KG1 (cell line): ENCODE data around the gene PRDM16.
"Not testable (repeated sequence)": the region's sequence is repeated elsewhere in the genome, so short reads cannot be mapped to it uniquely, and the experiment has no call there.

Source experiments
- DNase-seq: peaks from one replicate; lab custom pipeline; 2025; lab: John Stamatoyannopoulos, UW

The PRDM16 gene

DNA sequence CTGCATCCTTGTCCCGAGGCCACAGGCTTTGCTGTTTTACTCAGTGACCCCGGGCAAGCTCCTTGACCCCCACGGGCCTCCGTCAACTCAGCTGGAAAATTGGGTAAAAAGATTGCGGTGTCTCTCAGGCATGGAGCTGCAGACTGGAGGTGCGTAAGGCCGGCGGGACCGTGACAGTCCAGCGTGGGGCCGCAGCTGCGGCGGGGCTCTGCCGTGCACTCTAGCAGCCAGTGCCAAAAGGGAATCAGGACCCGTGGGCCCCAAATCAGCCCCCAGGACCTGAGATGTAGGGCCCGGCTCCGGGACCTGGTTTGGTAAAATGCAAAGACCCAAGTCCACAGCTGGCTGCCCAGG lies 158.3 kb downstream of the PRDM16 start:
- DNase-seq = no peak

DNA sequence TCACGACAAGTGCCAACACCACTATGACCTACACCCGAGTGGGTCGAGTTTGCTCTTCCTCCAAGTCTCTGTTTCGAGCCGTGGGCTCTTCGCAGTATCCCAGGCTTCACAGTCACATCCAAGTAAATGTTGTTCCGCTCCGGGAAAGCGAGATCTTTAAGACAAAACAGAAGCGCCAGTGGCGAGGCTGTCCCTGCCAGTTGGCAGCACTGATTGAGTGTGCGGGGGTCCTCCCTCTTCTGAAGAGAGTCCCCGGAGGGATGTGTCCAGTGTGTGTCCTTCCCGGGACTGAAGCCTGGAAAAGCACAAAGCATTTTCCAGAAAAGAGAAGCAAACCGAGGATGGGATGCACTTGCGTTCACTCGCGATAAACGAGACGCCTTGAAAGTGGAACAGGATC lies 158.9 kb downstream of the PRDM16 start:
- no peak for DNase-seq

DNA sequence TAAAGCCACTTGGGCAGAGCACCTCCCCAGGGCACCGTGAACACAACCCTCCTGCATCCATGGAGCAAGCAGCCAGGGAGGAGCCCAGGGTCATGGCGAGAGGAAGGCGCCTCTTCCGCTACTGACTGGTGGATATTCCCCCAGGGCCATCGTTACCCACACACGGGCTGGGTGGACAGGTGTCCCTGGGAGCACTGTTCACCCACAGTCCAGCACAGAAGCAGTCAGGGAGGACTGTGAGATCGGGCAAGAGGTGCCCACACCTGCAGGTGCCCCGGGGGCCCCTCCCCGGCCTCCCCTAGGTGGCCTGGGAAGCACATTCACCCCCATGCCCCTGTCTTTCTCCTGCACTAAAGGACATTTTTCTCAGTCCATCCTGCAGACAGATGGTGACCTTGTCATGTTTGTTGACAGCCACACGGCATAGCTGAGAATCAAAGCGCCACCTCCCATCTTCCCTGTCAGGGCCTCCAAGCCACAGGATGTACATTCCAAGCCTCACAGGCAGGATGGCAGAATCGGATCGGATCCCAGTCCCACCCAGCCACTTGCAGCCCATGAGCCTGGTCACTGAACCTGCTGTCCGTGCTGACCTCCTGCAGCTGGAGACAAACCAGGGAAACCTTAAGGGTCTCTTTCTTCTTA lies 160.2 kb downstream of the PRDM16 start:
- DNase-seq = no peak

DNA sequence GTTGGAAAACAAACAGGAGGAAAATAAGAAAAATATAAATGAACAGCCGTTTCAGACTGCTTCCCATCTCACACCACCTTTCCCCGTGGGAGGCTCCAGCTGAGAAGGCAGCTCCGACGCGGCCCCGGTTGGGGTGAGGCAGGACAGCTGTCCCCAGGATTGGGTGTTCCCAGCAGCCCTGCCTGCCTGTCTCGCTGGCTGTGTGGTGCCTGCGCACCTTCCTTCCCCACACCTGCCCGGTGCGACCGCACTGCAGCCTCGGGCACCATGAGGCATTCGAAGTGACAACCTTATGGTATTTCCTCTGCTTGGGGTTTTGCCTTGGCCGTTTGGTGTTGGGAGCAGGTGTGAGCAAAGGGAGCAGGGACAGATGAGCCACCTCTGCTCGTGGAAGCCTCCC lies 161.6 kb downstream of the PRDM16 start:
- DNase-seq = no peak

DNA sequence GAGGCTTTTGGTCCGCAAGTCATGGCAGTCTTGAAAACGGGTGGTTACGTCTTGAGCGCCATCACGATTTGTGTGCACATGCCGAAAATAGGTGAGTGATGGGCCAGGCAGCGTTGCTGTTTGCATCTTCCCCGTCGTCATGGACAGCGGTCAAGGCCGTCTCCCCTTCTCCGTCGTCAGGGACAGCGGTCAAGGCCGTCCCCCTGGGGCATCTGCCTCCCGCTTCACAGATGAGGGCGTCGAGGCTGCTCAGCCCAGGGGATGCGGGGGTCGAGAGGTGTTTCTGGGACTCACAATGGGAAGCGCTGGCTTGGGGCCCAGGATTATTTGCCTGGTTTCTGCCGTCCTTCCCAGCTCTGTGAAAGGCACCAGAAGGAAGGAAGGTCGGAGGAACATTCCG lies 162.2 kb downstream of the PRDM16 start:
- no peak for DNase-seq

DNA sequence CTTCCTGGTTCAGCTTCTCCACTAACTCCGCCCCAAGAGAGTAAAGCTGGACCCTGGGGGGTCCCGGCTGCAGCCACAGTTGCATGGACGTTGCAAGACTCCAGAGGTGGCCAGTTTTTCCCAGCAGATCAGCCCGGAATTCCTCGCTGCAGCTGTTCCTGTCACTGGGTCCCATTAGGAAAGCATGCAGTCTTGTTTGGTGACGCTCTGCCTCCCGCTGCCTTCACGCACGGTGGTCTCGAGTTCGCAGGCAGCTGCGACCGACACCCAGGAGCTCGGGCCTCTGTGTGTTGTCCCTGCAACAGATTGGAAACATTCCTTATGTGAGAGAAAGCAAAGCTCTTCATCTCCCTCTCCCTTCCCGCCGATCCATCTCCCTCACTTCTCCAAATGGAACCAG lies 162.8 kb downstream of the PRDM16 start:
- DNase-seq = no peak

DNA sequence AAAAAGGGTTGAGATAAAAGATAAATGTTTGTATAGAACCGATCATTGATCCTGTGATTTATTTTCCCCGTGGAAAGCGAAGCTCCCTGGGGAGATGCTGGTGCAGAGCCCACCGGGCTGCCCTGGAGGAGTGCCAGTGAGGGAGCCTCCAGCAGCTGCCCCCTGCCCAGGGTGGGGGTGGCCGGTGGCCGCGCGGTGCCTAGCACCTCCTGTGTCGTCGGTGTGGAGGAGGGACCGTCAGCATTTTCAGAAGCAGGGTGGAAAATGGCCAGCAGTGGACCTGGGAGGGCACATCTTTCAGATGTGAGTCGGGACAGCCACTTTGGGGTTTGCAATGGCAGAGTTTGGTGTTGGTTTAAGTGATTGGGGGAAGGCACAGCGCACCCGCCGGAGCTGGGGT lies 164.0 kb downstream of the PRDM16 start:
- DNase-seq = no peak

DNA sequence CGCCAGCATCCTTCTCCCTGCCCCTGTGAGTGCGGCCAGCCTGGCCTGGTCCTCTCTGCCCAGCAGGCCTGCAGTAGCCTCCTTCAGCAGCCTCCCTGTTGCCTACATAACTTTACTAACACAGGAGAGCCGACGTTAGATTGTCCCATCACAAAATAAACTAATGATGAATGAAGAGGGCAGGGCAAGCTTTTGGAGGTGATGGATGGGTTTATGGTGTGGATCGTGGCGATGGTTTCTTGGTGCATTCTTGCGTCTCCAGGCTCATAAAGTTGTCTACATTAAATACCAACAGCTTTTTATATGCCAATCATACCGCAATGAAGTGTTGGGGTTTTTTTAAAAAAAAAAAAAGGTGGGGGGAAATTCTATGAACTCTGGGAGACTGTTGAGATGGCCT lies 164.5 kb downstream of the PRDM16 start:
- DNase-seq = no peak

DNA sequence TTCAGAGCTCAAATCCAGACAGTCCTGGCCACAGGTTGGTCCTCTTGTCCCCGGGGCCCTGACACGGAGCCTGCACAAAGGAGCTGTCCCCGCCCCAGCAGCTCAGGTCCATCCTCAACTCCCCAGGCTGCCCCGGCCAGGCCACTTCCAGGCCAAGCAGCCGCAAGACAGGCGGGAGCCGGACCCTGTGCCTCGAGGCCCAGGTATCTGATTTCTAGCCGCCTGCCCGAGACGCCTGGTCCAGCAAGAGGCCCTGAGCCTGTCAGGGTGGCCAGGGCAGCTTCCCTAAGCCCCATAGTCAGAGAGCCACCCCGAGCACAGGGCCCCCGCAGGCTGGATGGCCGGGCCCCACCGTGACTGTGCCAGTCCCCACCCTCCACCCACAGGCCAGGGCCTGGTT lies 165.3 kb downstream of the PRDM16 start:
- no peak for DNase-seq

DNA sequence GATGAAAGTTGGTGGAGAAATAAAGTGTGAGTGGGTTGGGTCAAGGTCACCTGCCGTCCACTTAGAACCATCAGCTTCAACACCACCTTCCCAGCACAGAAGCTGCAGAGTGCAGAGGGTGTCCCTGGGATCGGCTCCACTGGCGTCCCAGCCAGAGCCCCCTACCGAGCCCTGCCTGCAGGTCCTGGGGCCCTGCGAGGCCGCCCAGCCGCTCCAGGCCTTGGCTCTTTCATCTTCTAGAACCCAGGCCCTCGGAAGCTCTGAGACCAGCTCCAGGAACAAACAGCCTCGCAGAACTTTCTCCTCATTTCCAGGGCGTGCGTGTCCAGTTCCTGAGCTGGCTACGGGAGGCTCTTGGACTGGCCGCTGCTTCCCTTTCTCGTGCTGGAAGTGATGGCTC lies 166.0 kb downstream of the PRDM16 start:
- DNase-seq = no peak

DNA sequence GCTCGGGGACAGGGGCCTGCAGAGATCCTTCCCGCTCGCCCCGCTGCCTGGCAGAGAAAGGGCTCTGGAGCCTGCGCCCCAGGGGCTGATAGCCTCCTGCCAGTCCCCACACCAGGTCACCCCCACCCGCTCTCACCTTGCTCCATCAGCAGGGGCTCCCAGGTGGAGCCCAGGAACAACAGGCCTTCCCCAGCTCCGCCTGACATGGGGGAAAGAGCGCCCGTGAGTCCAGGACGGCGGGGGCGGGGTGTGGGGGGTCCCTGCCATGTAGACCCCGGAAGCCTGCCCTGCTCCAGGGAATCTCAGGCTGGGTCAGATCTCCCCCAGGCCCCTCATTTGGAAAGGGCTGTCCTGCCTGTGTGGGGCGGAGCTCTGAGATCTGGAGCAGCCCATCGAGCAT lies 166.5 kb downstream of the PRDM16 start:
- DNase-seq = no peak

DNA sequence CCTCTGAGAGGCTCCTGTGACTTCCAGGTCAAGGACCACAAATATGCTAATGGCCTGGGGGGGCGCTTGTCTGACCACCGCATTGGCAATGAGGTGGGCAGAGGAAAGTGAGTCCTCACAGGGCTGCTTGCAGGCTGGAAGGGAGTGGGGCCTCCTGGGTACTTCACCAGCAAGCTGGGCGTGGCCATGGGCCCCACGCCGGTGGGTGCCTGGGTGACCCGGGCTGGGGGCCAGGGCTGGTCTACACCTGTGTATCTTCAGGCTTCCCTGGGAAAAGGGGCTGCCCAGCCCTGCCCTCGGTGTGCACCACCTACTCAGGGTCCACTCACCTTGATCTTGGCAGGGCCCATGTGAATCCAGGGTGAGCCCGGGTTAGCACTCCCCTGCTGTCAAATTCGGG lies 167.4 kb downstream of the PRDM16 start:
- no peak for DNase-seq

DNA sequence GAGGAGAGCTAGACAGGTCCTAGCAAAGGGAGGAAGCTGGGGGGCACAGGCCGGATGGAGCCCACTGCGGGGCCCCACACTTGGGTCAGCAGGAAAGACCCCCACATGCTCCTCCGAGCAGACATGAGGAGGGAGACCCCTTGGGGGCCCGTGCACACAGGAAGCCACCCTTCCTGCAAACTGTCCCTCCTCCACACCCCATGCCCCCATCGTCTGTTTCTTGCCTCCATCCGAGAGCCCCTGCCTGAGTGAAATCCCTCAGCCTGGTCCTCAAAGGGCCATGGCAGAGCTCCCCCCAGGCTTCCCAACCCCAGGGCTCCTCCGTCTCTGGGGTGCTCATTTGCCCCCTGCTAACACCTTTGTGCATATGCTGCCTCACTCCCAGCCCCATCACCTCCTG lies 168.0 kb downstream of the PRDM16 start:
- no peak for DNase-seq

DNA sequence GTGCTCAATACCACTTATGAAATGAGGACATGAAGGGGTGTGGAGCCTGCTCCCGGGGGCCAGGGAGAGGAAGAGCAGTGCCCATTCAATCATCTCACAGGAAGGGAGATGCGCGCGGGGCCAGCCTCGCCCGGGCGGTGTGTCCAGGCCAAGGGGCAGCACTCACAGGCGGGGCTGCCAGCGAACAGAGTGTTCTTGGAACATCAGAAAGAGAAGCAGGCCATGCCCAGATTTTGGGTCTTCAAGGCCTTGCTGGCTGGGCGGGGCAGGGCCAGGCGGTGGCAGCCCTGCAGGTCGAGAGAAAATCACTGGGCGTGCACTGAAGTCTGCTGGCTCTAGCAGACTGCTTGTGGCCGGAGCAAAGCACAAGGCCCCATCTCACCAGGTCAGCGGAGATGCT lies 168.6 kb downstream of the PRDM16 start:
- DNase-seq = no peak

DNA sequence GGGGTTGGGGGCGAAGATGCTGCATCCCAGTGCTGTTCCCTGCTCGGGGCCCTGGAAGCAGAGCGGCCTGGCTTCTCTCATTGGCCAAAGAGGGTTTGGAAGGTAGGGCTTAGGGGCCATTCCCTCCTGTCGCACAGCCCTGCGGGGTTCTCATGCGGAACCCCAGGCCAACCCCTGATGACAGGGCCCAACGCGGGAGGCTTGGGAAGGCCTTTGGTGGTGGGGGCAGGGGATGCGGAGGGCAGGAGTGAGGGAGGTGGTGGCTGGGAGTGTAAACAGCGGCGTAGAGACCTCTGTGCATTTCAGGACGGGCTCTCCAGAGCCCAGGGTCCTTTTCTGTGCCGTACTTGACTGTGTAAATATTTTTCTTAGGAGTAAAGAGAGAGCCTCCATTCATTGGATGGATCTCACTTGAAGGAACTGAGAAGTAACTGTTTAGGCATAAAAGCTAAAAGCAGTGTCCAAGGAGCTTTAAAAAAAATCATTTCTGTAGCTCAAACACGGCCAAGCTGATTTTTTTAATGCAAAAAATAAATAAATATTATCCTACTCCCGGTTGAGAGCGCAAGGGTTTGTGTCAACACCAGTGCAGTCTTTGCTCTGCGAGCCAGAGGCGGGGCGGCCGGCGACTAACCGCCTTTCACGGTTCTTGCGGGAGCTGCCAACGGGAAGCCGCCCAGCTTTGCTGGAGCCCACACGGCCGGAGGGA lies 169.1 kb downstream of the PRDM16 start:
- no peak for DNase-seq

DNA sequence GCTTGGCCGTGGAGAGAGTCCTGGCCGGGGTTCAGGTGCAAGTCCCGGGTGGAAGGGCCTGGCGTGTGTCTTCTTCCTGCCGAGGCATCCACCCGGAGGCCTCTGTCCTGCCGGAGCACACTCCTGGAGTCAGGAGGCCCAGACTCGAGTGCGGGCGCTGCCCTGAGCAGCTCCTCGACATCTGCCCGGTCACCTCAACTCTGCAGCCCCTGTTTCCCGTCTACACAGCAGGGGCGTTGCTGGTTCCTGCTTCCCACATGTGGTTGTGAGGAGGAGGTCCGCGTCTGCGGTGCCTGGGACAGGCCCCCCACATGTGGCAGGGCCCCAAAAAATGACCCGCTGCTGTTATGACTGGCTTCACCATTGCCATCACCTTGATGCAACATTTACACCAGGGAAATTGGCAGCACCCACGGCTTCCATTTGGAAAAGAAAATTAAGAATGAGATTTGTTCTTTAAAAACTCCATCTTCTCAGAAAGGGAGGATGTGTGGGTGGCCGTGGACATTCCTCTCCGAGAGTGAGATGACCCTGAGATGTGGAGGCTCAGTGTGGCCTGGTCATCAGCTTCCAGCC lies 169.8 kb downstream of the PRDM16 start:
- DNase-seq = no peak

DNA sequence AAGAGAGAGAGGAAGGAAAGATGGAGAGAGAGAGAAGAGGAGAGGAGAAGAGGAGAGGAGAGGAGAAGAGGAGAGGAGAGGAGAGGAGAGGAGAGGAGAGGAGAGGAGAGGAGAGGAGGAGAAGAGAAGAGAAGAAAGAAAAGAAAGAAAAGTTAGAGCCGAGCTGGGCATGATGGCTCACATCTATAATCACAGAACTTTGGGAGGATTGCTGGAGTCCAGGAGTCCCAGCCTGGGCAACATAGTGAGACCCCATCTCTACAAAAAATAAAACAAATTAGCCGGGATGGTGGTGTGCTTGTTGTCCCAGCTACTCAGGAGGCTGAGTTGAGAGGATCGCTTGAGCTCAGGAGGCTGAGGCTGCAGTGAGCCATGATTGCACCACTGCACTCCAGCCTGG lies 171.0 kb downstream of the PRDM16 start:
- DNase-seq = not testable (repeated sequence)

DNA sequence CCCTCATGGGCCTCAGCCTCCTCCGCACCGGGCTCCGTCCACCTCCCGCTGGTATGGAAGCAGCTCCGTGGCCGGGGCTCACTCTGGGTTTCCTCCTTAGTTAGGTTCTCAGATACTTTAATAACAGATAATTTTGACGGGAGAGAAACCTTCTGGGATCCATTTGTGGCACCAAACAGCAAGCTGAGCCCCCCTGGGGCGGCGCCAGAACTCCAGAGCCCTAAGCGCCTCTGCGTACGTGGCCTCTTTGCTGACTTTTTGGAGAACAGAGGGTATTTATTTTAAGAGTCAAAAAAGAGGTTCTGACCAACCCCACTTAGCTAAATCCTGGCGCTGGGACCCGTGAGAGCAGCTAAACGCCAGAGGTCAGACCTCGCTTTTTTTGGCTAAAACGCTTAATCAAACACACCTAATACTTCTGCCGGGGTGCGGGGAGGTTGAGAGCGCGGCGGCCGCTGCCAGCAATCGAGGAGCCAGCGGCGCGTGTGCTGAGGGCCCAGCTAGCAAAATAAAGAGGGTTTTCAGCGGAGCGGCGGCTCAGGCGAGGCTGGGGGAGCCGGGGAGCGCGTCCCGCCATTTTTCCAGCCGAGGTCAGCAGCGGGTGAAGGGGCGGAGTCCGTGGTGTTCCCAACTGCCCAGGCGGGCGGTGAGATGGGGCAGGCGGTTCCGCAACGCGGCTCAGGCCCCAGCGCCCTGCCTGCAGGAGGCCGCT lies 171.7 kb downstream of the PRDM16 start:
- DNase-seq = no peak

DNA sequence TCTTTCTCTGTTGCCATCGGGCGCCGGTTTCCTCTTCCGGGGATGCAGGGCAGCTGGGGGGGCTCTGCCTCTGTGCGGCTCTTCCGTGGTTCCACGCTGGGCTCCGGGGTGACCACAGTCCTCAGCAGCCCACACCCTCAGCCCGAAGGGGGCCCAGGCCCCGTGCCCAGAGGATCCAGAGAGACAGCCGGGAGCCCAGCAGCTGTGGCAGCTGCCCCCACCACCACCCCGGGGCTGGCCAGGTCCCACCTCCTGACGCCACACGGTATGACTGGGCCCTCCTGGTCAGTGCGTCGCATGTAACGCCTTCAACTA lies 172.2 kb downstream of the PRDM16 start:
- no peak for DNase-seq

DNA sequence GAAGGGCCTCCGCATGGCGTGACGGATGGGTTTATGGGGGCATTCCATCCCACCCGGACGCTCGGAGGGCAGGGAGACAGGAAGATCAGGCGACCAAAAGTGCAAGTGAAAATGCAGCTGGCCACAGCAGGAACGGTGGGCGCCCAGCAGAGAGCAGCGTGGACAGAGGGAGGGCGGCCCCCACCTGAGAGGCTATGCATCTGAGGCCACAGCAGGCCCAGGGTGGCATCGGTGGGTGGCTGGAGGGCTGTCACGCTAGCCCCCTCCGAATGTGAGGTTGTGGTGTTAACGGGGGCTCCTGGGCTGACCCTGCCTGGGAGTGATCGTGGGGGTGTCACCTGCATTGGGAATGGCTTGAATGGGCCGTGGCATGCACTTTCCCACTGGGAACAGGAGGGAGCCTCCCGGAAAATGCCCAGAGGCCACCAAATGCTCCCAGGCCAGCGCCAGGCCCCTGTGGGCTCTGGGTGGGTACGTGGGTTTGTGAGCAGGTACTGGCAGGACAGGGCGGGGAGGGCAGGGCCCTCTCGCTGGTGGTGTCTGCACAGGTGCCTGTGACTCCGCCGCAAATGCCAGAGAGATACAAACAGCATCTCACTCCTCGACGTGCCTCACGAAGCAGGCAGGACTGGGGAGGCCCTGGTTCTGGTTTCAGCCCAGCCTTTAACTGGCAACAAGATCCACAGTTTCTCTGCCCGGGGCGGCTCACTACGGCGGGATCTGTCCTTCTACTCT lies 172.8 kb downstream of the PRDM16 start:
- no peak for DNase-seq

DNA sequence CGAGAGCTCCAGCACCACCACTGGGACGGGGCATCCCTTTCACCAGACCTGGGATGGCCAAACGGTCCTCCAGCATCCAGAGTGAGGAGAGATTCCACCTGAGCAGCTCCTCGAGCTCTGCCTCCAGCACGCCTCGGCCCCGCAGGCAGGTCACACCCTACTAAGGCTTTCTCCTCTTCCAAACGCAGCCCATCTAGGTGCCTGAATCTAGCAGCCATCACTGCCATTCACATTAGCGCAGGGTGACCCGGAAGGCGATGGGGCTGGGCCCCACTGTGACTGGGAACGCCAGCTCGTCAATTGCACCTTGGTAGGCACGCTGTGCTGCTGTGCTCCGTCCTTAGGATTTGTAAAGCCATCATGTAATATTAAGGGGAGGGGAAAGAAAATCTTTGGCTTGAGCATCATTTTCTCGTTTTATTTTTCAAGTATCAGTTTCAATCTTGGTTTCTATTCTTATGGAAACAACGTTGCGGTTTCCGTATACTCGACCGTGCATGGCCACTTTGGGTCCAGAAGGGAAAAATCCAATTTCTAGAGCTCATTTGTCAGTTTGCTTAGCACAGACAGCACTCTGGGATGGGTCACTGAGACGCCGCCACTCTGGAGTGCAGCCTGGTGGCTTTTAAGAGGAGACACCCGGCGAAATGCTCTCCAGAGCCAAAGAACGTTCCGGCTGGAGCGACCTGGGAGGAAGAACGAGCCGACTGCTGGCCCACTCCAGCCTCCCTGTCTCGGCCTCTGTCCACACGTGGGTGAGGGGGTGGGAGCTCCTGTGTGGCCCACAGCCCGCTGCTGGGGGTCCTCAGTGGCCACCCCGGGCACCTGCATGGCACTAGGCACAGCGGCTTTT lies 173.6 kb downstream of the PRDM16 start:
- DNase-seq = no peak

DNA sequence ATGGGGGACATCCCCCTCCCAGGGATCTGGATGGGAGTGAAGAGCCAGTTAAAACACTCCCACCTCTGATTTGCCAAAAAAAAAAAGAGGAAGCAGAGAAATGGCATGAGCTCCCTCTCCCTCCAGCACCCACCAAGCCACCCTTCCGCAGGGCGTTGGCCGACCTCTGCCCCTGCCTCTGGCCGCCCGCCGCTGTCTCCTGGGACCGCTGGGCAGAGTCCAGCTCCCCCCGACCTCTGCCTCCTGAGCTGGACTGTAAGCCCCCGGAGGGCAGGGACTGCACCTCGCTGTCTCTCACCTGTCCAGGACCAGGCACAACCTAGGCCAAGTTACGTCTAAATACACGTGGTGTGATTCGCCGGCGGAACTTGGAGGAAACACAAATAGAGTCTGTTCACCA lies 174.3 kb downstream of the PRDM16 start:
- no peak for DNase-seq
